Cerebellar cortex (tissue), 1 donor: ENCODE measurements around the gene AKIRIN2.
"Not testable (repeated sequence)": the region's sequence is repeated elsewhere in the genome, so short reads cannot be mapped to it uniquely, and the experiment has no call there.

Source experiments
- DNase-seq: peaks from one replicate; pipeline ENCODE4 v3.0.0-alpha.2; 2015; ENCODE audit warnings: low spot score

AKIRIN2 gene

GRCh38 chr6:87718662-87719433 is 16.8 kb upstream of the AKIRIN2 start:
- no peak for DNase-seq

- no peak for DNase-seq
These were observed 15.0 kb upstream of the AKIRIN2 start for GRCh38 chr6:87716928-87717614.

- DNase-seq, result no peak
These were observed 12.2 kb upstream of the AKIRIN2 start for GRCh38 chr6:87714093-87714842.

GRCh38 chr6:87712713-87713112 is 10.7 kb upstream of the AKIRIN2 start:
- not testable (repeated sequence) for DNase-seq

GRCh38 chr6:87710090-87710489 is 8.1 kb upstream of the AKIRIN2 start:
- DNase-seq, result no peak

GRCh38 chr6:87708581-87709427 is 6.8 kb upstream of the AKIRIN2 start:
- not testable (repeated sequence) for DNase-seq

- DNase-seq, result no peak
These were observed 4.3 kb upstream of the AKIRIN2 start for GRCh38 chr6:87706187-87706966.

- no peak for DNase-seq
These were observed 3.1 kb upstream of the AKIRIN2 start for GRCh38 chr6:87705070-87705691.

- DNase-seq, result not testable (repeated sequence)
These were observed 1.0 kb upstream of the AKIRIN2 start for GRCh38 chr6:87703039-87703438.

- no peak for DNase-seq
These were observed 534 bp upstream of the AKIRIN2 start for GRCh38 chr6:87702589-87702945.

GRCh38 chr6:87701344-87701675 is 723 bp downstream of the AKIRIN2 start:
- DNase-seq, result no peak

- peak; percentile 30 for DNase-seq
These were observed 1.4 kb downstream of the AKIRIN2 start for GRCh38 chr6:87700397-87701343.

GRCh38 chr6:87699576-87699975 is 2.5 kb downstream of the AKIRIN2 start:
- DNase-seq, result no peak

- no peak for DNase-seq
These were observed 3.5 kb downstream of the AKIRIN2 start for GRCh38 chr6:87698547-87699006.

- peak; percentile 45 for DNase-seq
These were observed 4.2 kb downstream of the AKIRIN2 start for GRCh38 chr6:87697581-87698546.

GRCh38 chr6:87696817-87697216 is 5.2 kb downstream of the AKIRIN2 start:
- DNase-seq, result not testable (repeated sequence)

GRCh38 chr6:87692086-87692485 is 9.9 kb downstream of the AKIRIN2 start:
- DNase-seq, result no peak

- DNase-seq, result no peak
These were observed 11.6 kb downstream of the AKIRIN2 start for GRCh38 chr6:87690441-87690840.
